Adrenal gland (tissue), 12 donors: ENCODE data around the gene B3GNT4. TPM values are rescaled to one million over a fixed set of nuclear protein-coding genes. Genes with fewer than 3 reads are reported as not detected.

Source experiments
- DNase-seq, 7 donors: peaks; one replicate each; pipeline ENCODE4 v3.0.0-alpha.2; 2019 to 2020
- H3K27ac ChIP-seq, 5 donors: fragments of 200-600 bp; sonication (generic) in 4 of 5; 1 replicate in 3 of 5; 2 replicates in 2 of 5; pipeline versions ENCODE4 v1.5.1 to v1.8.0; 2016 to 2020; ENCODE audit warnings: mild to moderate bottlenecking in 1 of 5
- H3K27me3 ChIP-seq: fragments of 200-600 bp; 2 replicates; pipeline ENCODE4 v1.8.0; 2021
- H3K36me3 ChIP-seq, 2 donors: fragments of 200-600 bp; replicated peaks in 1 of 2; 1 replicate in 1 of 2; 2 replicates in 1 of 2; pipeline versions ENCODE4 v1.5.1 to v1.8.0; 2018 to 2022
- H3K4me1 ChIP-seq, 2 donors: fragments of 200-600 bp; replicated peaks in 1 of 2; 1 replicate in 1 of 2; 2 replicates in 1 of 2; pipeline versions ENCODE4 v1.5.1 to v1.8.0; 2018 to 2021
- H3K4me3 ChIP-seq, 4 donors: fragments of 200-600 bp; sonication (generic) in 3 of 4; one replicate each; pipeline ENCODE4 v1.5.1; 2016 to 2018
- H3K9me3 ChIP-seq, 3 donors: fragments of 200-600 bp; sonication (generic) in 1 of 3; replicated peaks in 1 of 3; 1 replicate in 2 of 3; 2 replicates in 1 of 3; pipeline versions ENCODE4 v1.5.1 to v1.8.0; 2016 to 2021
- POLR2A ChIP-seq, 2 donors: fragments of 450-650 bp; IDR thresholded peaks; one replicate each; pipeline ENCODE4 v1.6.1; 2017; ENCODE audit warnings: antibody characterized with exemption in 2 of 2, mild to moderate bottlenecking in 2 of 2, moderate library complexity in 1 of 2
- WGBS, 4 donors: extraction: QIAGEN DNeasy Blood & Tissue Kit in 2 of 4; methylation state at CpG; one replicate each; pipeline versions ENCODE4 v1.1.5 to v1.1.7; 2013 to 2017; 5-methylcytosine and 5-hydroxymethylcytosine counted together
- intact Hi-C, 2 donors: fragments of 100-400 bp; cut with DNase I; formaldehyde crosslinking; loops; one replicate each; pipeline versions ENCODE4 v1.14.1 to v1.15.0; 2022 to 2023
- polyA plus RNA-seq, 3 donors: library from polyadenylated mRNA; stranded (reverse); fragments of 200-250 nt in 2 of 3; fragments of 350-450 nt in 1 of 3; fragmentation: Illumina TruSeq in 1 of 3; extraction: RNeasy Lipid Tissue Mini Kit (QIAGEN cat#74804) in 1 of 3; gene quantifications; one replicate each; pipeline ENCODE4 v1.2.3, GENCODE V29; 2013 to 2014
- total RNA-seq, 9 donors: library from RNA; depleted of rRNA in 4 of 9; stranded (reverse); fragments of >200 nt in 4 of 9; fragments of 120-200 nt in 1 of 9; fragmentation: NEBNext Ultra II Directional in 1 of 9; extraction: Animal tissue kit (Norgen Biotek cat#: 25700) in 1 of 9; gene quantifications; one replicate each; pipeline versions ENCODE4 v1.1.0 to v1.2.4, GENCODE V29; 2013 to 2023
- TF ChIP-seq, protein P1 (sequence below), 6 experiments: fragments of 450-650 bp in 4 of 6; fragments of 200-600 bp in 2 of 6; sonication (generic) in 1 of 6; IDR thresholded peaks; 1 replicate in 5 of 6; 2 replicates in 1 of 6; pipeline versions ENCODE4 v1.5.1 to v1.8.0; 2016 to 2021; ENCODE audit warnings: antibody characterized with exemption in 6 of 6, mild to moderate bottlenecking in 2 of 6, moderate library complexity in 1 of 6
- donor health status: healthy with polysubstance abuse.
- donor health status: Bipolar disorder and iron deficiency.
- donor health status: DM: yes; HTN: yes; CAD: no.
- donor health status: DM: no; HTN: no; CAD: no.
- donor health status: DM: no; HTN: no; CAD: no.
- donor health status: DM: yes; HTN: yes; CAD: no.

The B3GNT4 gene
- total and polyA plus RNA-seq, 12 donors: 0.17 to 4.0 (median 1.0) TPM; not detected in 5

- Histone ChIP-seq H3K4me1 (no peaks in the 10 kb centered on the region), H3K36me3 (peaks cover 0 to 53% of the 10 kb centered on the region in 2 donors), H3K27me3 (no peaks in the 10 kb centered on the region), H3K27ac (no peak overlapping the region), H3K4me3 (no peak overlapping the region), H3K9me3 (no peaks in the 10 kb centered on the region)
- intact Hi-C loops: no loop called here
- TF ChIP-seq, protein P1, sequence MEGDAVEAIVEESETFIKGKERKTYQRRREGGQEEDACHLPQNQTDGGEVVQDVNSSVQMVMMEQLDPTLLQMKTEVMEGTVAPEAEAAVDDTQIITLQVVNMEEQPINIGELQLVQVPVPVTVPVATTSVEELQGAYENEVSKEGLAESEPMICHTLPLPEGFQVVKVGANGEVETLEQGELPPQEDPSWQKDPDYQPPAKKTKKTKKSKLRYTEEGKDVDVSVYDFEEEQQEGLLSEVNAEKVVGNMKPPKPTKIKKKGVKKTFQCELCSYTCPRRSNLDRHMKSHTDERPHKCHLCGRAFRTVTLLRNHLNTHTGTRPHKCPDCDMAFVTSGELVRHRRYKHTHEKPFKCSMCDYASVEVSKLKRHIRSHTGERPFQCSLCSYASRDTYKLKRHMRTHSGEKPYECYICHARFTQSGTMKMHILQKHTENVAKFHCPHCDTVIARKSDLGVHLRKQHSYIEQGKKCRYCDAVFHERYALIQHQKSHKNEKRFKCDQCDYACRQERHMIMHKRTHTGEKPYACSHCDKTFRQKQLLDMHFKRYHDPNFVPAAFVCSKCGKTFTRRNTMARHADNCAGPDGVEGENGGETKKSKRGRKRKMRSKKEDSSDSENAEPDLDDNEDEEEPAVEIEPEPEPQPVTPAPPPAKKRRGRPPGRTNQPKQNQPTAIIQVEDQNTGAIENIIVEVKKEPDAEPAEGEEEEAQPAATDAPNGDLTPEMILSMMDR (IDR thresholded peaks at IDR 0.05): no peak
- TF ChIP-seq POLR2A (IDR thresholded peaks at IDR 0.05): no peak
- 93 to 96% (median 94%) methylated on average over 10 of the region's 10 CpGs for WGBS, 4 donors
- DNase-seq: no peak
Observed at GRCh38 chr12:122232691-122233090, 29.2 kb downstream of the B3GNT4 start.

GRCh38 chr12:122235741-122236140, 32.2 kb downstream of the B3GNT4 start:
- H3K36me3 ChIP-seq: peaks cover 0 to 58% of the 10 kb centered on the region in 2 donors

DNA sequence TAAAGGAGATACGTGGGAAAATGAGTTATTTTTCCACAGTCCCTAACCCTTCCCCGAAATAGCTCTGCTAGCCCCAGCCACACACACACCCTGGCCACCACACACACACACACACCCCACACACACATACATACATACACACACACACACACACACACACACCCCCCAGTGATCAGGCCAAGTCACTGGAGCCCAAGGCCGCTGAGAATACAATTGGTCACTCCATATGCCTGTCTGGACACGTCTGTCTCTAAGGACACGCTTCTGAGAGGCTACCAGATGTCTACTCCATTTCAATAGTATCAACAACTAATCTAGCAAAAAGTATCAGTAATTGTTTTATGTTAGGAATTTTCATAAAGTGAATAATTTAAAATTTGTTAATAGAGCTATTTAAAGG, 35.4 kb downstream of the B3GNT4 start:
- peak in 1 of 7 donors; percentile 35 for DNase-seq
- TF ChIP-seq, protein P1 (IDR thresholded peaks at IDR 0.05): no peak
- TF ChIP-seq POLR2A (IDR thresholded peaks at IDR 0.05): no peak

More at GRCh38 chr12:122235741-122236140, 32.2 kb downstream of the B3GNT4 start:
- 50 to 64% (median 54%) methylated on average over 7 of the region's 7 CpGs for WGBS, 4 donors
- Histone ChIP-seq H3K9me3 (no peaks in the 10 kb centered on the region), H3K4me3 (no peak overlapping the region), H3K27ac (peak overlapping the region in 1 of 5 donors; percentile 38), H3K4me1 (no peaks in the 10 kb centered on the region), H3K27me3 (no peaks in the 10 kb centered on the region)
- intact Hi-C loops: no loop called here
- peak in 5 of 7 donors; percentile 23 to 56 (median 31) for DNase-seq
- TF ChIP-seq, protein P1 (IDR thresholded peaks at IDR 0.05): no peak
- no peak for TF ChIP-seq POLR2A (IDR thresholded peaks at IDR 0.05)

DNA sequence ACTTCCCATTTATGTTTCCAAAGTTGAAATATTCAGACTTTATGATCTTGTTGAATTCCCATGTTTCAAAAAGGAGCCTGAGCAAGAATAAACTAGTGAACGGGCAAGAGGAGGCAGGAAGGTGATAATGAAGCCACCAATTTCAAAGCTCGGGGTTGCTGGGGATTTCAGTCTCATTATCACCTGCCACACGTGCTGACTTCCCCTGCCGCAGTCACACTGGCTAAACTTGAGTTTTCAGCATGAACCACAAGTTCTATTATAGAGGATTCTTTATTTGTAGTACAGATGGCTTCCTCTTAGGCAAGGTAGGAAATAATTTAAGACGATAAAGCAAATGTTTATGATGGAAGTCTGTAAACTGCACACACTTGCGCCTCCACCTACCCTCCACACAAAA, 40.5 kb downstream of the B3GNT4 start:
- Histone ChIP-seq H3K4me3 (no peak overlapping the region), H3K27me3 (no peaks in the 10 kb centered on the region), H3K36me3 (peaks cover 0 to 23% of the 10 kb centered on the region in 2 donors), H3K4me1 (no peaks in the 10 kb centered on the region), H3K27ac (no peak overlapping the region), H3K9me3 (no peaks in the 10 kb centered on the region)
- whole genome bisulfite sequencing, 4 donors: 83 to 88% (median 85%) methylated on average over 6 of the region's 6 CpGs
- DNase-seq: peak in 1 of 7 donors; percentile 11
- intact Hi-C loops: no loop called here
- no peak for TF ChIP-seq POLR2A (IDR thresholded peaks at IDR 0.05)
- TF ChIP-seq, protein P1 (IDR thresholded peaks at IDR 0.05): no peak

More for the DNA sequence above, 35.4 kb downstream of the B3GNT4 start:
- peaks cover 0 to 46% of the 10 kb centered on the region in 2 donors for H3K36me3 ChIP-seq
- H3K9me3 ChIP-seq: no peaks in the 10 kb centered on the region
- H3K4me3 ChIP-seq: no peak overlapping the region
- no peak overlapping the region for H3K27ac ChIP-seq
- no peaks in the 10 kb centered on the region for H3K4me1 ChIP-seq
- WGBS, 4 donors: 89 to 92% (median 90%) methylated on average over 5 of the region's 5 CpGs
- intact Hi-C loops: no loop called here
- H3K27me3 ChIP-seq: no peaks in the 10 kb centered on the region
